Left renal pelvis (tissue), 4 donors: Measurements from ENCODE around the gene PKDREJ. TPM values are rescaled to one million over a fixed set of nuclear protein-coding genes. Genes with fewer than 3 reads are reported as not detected.

Experiments used
- DNase-seq, 4 donors: peaks; one replicate each; pipeline ENCODE4 v3.0.0-alpha.2; 2013; ENCODE audit warnings: low read depth in 4 of 4, low spot score in 3 of 4
- polyA plus RNA-seq, 4 donors: library from polyadenylated mRNA; unstranded; fragments of 120-200 nt; gene quantifications; one replicate each; pipeline ENCODE4 v1.2.1, GENCODE V29; 2013; ENCODE audit not compliant: insufficient read length in 4 of 4

The PKDREJ gene
- polyA plus RNA-seq, 4 donors, result 0.20 to 0.52 (median 0.35) TPM

DNA sequence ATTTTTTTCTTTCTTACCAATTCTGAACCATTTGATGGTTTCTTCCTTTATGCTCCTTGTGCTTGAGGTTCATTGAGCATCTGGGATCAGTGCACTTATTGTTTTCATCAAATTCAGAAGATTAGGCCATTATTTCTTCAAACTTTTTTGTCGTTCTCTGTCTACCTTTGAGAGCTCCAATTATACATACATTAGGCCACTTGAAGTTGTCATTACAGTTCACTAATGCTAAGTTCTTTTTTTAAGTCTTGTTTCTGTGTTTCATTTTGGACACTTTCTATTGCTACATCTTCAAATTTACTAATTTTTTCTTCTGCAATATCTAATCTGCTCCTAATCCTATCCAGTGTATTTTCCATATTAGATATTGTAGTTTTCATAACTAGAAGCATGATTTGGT, 53.9 kb downstream of the PKDREJ start:
- DNase-seq, result no peak

Other genes with a start within 250 kb of the PKDREJ start
- 10 to 100 TPM; 10.0 to 30.0 (median 24.5) TPM for gene PPARA, start 112.8 kb downstream of the PKDREJ start, polyA plus RNA-seq
- gene CDPF1, start 13.1 kb downstream of the PKDREJ start, polyA plus RNA-seq, result 10 to 100 TPM; 11.3 to 16.9 (median 14.2) TPM
- 10 to 100 TPM; 26.1 to 62.7 (median 47.4) TPM for gene TTC38, start 4.7 kb upstream of the PKDREJ start, polyA plus RNA-seq
- gene GTSE1, start 33.5 kb upstream of the PKDREJ start, polyA plus RNA-seq, result 10 to 100 TPM; 13.3 to 20.0 (median 15.6) TPM
- gene TRMU, start 72.4 kb upstream of the PKDREJ start, polyA plus RNA-seq, result 10 to 100 TPM; 30.3 to 64.4 (median 53.3) TPM